Stomach (tissue), 4 donors: Measurements from ENCODE around the gene RALGAPA2.

Experiments used
- EP300 ChIP-seq: sonication (generic); formaldehyde crosslinking; IDR thresholded peaks from one replicate; pipeline ENCODE4 v1.6.1; 2017; ENCODE audit warnings: antibody characterized with exemption
- POLR2A ChIP-seq, 4 donors: fragments of 450-650 bp; IDR thresholded peaks; one replicate each; pipeline ENCODE4 v1.6.1; 2016; ENCODE audit warnings: antibody characterized with exemption in 4 of 4, control low read depth in 2 of 4, mild to moderate bottlenecking in 1 of 4, moderate library complexity in 1 of 4
- TF ChIP-seq, protein P1 (sequence below), 7 experiments: fragments of 450-650 bp in 4 of 7; fragments of 200-600 bp in 3 of 7; sonication (generic) in 3 of 7; IDR thresholded peaks; one replicate each; pipeline ENCODE4 v1.5.1; 2016 to 2019; ENCODE audit warnings: antibody characterized with exemption in 7 of 7, control low read depth in 2 of 7, mild to moderate bottlenecking in 1 of 7

DNA sequence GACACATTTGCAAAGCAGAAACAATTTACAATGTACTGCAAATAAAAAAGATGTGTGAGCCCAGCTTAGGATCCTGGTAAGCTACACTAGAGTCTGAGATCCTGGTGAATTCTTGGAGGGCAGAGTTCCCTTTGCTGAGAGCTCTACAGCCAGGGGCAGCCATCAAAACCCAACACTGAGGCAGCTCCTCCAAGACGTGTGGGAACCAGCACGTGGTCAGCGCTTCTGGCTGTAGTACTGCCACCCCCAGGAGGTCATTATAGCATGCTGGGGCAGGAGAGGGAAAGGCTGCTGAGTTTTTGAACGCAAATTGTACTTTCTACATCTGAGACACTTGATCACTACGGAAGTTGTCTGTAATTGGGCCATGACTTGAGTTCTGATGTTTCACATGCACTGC lies 213.0 kb downstream of the RALGAPA2 start:
- TF ChIP-seq, protein P1, sequence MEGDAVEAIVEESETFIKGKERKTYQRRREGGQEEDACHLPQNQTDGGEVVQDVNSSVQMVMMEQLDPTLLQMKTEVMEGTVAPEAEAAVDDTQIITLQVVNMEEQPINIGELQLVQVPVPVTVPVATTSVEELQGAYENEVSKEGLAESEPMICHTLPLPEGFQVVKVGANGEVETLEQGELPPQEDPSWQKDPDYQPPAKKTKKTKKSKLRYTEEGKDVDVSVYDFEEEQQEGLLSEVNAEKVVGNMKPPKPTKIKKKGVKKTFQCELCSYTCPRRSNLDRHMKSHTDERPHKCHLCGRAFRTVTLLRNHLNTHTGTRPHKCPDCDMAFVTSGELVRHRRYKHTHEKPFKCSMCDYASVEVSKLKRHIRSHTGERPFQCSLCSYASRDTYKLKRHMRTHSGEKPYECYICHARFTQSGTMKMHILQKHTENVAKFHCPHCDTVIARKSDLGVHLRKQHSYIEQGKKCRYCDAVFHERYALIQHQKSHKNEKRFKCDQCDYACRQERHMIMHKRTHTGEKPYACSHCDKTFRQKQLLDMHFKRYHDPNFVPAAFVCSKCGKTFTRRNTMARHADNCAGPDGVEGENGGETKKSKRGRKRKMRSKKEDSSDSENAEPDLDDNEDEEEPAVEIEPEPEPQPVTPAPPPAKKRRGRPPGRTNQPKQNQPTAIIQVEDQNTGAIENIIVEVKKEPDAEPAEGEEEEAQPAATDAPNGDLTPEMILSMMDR (IDR thresholded peaks at IDR 0.05), result no peak
- TF ChIP-seq POLR2A (IDR thresholded peaks at IDR 0.05) (no peak), EP300 (no peak)
